Activated CD4-positive, alpha-beta memory T cell treated with anti-CD3 and anti-CD28 coated beads, Interleukin-2, amount 10 ng/mL, durations not matched to agents 7 days and 5 days (primary cell): ENCODE measurements around the gene ABCG8. TPM values are rescaled to one million over a fixed set of nuclear protein-coding genes. Genes with fewer than 3 reads are reported as not detected.
A peak's percentile ranks its signal among the peaks of the same experiment; 100 is the strongest.
"Not testable (repeated sequence)": the region's sequence is repeated elsewhere in the genome, so short reads cannot be mapped to it uniquely, and the experiment has no call there.

Experiments used
- CTCF ChIA-PET: fragments of 350-600 bp; sonication (Branson Sonifier 250); formaldehyde crosslinking; loops from one replicate; lab custom pipeline; 2021; ENCODE audit warnings: antibody characterized with exemption, inconsistent platforms; lab: Charles Lee
- POLR2A ChIA-PET: fragments of 350-600 bp; sonication (Branson Sonifier 250); formaldehyde crosslinking; loops from one replicate; lab custom pipeline; 2021; ENCODE audit warnings: antibody characterized with exemption; lab: Charles Lee
- DNase-seq: peaks from one replicate; pipeline ENCODE4 v3.0.0-alpha.2; 2020
- H3K27ac Mint-ChIP-seq: one replicate; pipeline ENCODE4 v1.8.0; 2021; ENCODE audit warnings: mild to moderate bottlenecking, mixed read lengths
- H3K27me3 Mint-ChIP-seq: one replicate; pipeline ENCODE4 v1.8.0; 2021; ENCODE audit warnings: mixed read lengths
- H3K36me3 Mint-ChIP-seq: one replicate; pipeline ENCODE4 v1.8.0; 2021; ENCODE audit warnings: low read depth, mixed read lengths
- H3K4me1 Mint-ChIP-seq: one replicate; pipeline ENCODE4 v1.8.0; 2021; ENCODE audit warnings: mixed read lengths
- H3K4me3 Mint-ChIP-seq: one replicate; pipeline ENCODE4 v1.8.0; 2021; ENCODE audit warnings: mild to moderate bottlenecking, mixed read lengths
- H3K9me3 Mint-ChIP-seq: one replicate; pipeline ENCODE4 v1.8.0; 2021; ENCODE audit warnings: mixed read lengths
- total RNA-seq, 2 experiments: library from RNA; stranded (reverse); gene quantifications; one replicate each; pipeline ENCODE4 v1.2.3, GENCODE V29; 2021

ABCG8 gene
- total RNA-seq, 2 experiments from 2014 or later: not detected

DNA sequence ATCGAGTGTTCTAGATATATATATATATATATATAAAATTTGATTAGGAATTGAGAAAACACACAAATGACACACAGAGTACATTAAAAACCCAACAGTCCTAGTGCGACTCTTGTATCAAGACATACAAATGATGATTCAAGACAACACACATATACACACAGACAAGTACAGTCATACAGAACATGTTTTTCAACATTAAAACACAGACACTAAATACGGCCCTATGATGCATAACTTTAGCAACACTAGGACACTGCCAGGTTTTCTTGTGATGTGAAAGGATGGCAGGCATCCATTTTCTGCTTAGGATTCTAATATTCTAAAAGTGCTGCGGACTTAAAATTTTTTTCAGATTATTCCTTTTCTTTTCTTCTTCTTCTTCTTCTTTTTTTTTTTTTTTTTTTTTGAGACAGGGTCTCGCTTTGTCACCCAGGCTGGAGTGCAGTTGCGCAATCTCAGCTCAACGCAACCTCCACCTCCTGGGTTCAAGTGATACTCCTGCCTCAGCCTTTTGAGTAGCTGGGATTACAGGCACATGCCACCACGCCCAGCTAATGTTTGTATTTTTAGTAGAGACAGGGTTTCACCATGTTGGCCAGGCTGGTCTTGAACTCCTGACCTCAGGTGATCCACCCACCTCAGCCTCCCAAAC is 72.5 kb downstream of the ABCG8 start:
- CTCF ChIA-PET: interaction anchor here (1.4 kb wide), 1 partner anchor 8 kb away, joined by 3 read pairs; no protein-coding TSS in a partner anchor
- POLR2A ChIA-PET, H3K27me3 Mint-ChIP-seq, H3K9me3 Mint-ChIP-seq, H3K4me3 Mint-ChIP-seq, H3K27ac Mint-ChIP-seq, DNase-seq: not testable (repeated sequence)
- H3K36me3 Mint-ChIP-seq: peaks cover 38% of the 10 kb centered on the region
- H3K4me1 Mint-ChIP-seq: peaks cover 15% of the 10 kb centered on the region

DNA sequence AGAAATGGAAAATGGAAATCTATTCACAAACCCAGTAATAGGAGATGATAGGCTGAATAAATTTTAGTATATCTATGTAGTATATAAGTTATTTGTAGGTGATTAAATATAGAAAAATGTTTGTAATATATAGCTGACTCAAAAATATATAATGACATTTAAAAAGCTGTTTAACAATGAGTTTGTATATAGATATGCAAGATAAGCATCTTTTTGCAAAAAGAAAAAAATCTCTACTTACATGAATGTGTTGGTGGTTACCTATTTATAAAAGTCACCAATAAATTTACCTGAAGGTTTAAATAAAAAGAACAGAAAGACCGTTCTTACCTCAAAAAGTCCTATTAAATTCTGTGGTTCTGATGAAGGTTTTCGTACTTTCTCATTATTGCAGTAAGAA is 85.7 kb downstream of the ABCG8 start:
- H3K27ac Mint-ChIP-seq: no peak overlapping the region
- no peak overlapping the region for H3K4me3 Mint-ChIP-seq
- H3K27me3 Mint-ChIP-seq: no peaks in the 10 kb centered on the region
- POLR2A ChIA-PET: interaction anchor here (0.9 to 1.4 kb wide), 2 partner anchors 10 to 72 kb away, joined by 3 read pairs; no protein-coding TSS in a partner anchor
- CTCF ChIA-PET: no interaction called here
- H3K36me3 Mint-ChIP-seq: peaks cover 26% of the 10 kb centered on the region
- H3K4me1 Mint-ChIP-seq: peaks cover 19% of the 10 kb centered on the region
- no peak for DNase-seq
- no peaks in the 10 kb centered on the region for H3K9me3 Mint-ChIP-seq

DNA sequence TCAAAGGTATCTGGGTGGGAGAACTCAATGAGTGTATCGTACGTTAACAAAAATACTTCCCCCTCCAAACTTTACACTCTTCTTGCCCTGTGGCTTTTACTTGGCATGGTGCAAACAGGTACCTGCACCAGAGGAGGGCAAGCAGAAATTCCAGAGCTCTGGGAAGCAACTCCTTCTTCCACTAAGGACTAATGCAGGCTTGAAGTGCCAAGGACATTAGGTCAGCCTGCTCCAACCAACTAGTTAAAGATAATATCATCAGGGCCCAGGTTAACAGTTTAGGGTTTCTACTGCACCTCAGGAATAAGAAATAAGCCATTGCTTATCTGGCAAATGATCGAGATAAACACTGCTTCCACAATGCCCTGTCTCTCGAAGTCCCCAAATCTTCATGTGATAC is 86.7 kb downstream of the ABCG8 start:
- no peak for DNase-seq
- Mint-ChIP-seq H3K4me1 (peaks cover 23% of the 10 kb centered on the region), H3K36me3 (peaks cover 33% of the 10 kb centered on the region), H3K4me3 (no peak overlapping the region), H3K27ac (no peak overlapping the region), H3K27me3 (no peaks in the 10 kb centered on the region), H3K9me3 (no peaks in the 10 kb centered on the region)
- ChIA-PET CTCF (no interaction called here), POLR2A (interaction anchor here (1.4 kb wide), 1 partner anchor 71 kb away, joined by 3 read pairs; no protein-coding TSS in a partner anchor)

DNA sequence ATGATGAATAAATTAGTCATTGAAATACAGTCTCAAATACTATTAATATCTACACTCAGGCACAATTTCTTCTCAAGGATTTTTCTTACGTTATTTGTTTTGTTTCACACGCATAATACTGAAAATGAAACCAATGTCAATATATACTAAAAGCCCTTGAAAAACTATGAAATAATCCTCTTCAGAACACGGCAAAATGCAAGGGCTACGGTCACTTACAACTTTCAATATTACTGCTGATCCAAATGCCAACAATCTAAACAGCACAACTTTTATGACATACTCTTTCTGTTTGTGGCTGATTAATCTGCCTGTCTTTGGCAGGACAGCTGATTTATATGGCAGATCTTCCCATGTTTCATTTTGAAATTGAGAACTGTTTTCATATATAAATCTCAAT is 88.7 kb downstream of the ABCG8 start:
- peaks cover 23% of the 10 kb centered on the region for H3K4me1 Mint-ChIP-seq
- ChIA-PET POLR2A (interaction anchor here (1.0 to 1.1 kb wide), 3 partner anchors 11 to 139 kb away, joined by 3 to 4 read pairs (median 3); no protein-coding TSS in a partner anchor), CTCF (no interaction called here)
- DNase-seq: no peak
- no peaks in the 10 kb centered on the region for H3K9me3 Mint-ChIP-seq
- no peaks in the 10 kb centered on the region for H3K27me3 Mint-ChIP-seq
- H3K4me3 Mint-ChIP-seq: peak overlapping the region; percentile 76
- peak overlapping the region; percentile 85 for H3K27ac Mint-ChIP-seq
- H3K36me3 Mint-ChIP-seq: peaks cover 38% of the 10 kb centered on the region

DNA sequence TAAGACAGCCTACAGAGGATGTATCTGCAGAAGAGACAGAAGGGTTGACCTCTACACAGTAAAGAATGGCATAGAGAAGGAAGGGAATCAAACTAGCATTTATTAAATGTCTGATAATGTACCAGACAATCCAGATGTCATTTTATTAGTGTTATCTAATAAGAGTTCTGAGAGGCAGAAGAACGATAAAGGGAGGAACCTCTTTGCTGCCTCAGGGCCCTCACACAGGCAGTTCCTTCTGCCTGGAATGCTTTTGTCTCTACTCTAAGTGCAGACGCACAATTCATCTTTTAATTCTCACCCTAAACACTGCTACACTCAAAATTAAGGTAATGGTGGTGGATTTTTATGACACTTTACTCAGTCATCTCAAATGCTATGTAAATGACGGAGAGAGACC is 92.5 kb downstream of the ABCG8 start:
- DNase-seq: no peak
- ChIA-PET POLR2A (no interaction called here), CTCF (interaction anchor here (0.6 to 0.9 kb wide), 2 partner anchors 9 to 165 kb away, joined by 3 to 4 read pairs; no protein-coding TSS in a partner anchor)
- Mint-ChIP-seq H3K27me3 (no peaks in the 10 kb centered on the region), H3K9me3 (no peaks in the 10 kb centered on the region), H3K36me3 (peaks cover 31% of the 10 kb centered on the region), H3K27ac (no peak overlapping the region), H3K4me1 (peaks cover 26% of the 10 kb centered on the region), H3K4me3 (no peak overlapping the region)

Other genes starting within 250 kb of the ABCG8 start
- gene THADA, start 242.9 kb upstream of the ABCG8 start, total RNA-seq: 10 to 100 TPM; 21.6 to 25.8 TPM
- under 1 TPM; 0.35 to 0.48 TPM for gene PLEKHH2, start 201.7 kb upstream of the ABCG8 start, total RNA-seq
- not detected for gene C1GALT1C1L, start 162.5 kb upstream of the ABCG8 start, total RNA-seq
- 1 to 10 TPM; 4.9 to 6.9 TPM for gene DYNC2LI1, start 64.9 kb upstream of the ABCG8 start, total RNA-seq
- not detected for gene ABCG5, start 132 bp upstream of the ABCG8 start, total RNA-seq
- 10 to 100 TPM; 62.0 to 62.1 TPM for gene LRPPRC, start 157.0 kb downstream of the ABCG8 start, total RNA-seq